Thyroid gland (tissue), 4 donors: Measurements from ENCODE around the gene TBC1D1.

Experiments
- POLR2A ChIP-seq, 2 donors: fragments of 450-650 bp; IDR thresholded peaks; one replicate each; pipeline ENCODE4 v1.6.1; 2017; ENCODE audit warnings: antibody characterized with exemption in 2 of 2, mild to moderate bottlenecking in 2 of 2, moderate library complexity in 1 of 2
- TF ChIP-seq, protein P1 (sequence below), 6 experiments: fragments of 200-600 bp in 3 of 6; fragments of 450-650 bp in 3 of 6; sonication (generic) in 3 of 6; IDR thresholded peaks; one replicate each; pipeline ENCODE4 v1.5.1; 2016 to 2019; ENCODE audit warnings: antibody characterized with exemption in 6 of 6, mild to moderate bottlenecking in 2 of 6, inconsistent platforms in 1 of 6, moderate library complexity in 1 of 6

DNA sequence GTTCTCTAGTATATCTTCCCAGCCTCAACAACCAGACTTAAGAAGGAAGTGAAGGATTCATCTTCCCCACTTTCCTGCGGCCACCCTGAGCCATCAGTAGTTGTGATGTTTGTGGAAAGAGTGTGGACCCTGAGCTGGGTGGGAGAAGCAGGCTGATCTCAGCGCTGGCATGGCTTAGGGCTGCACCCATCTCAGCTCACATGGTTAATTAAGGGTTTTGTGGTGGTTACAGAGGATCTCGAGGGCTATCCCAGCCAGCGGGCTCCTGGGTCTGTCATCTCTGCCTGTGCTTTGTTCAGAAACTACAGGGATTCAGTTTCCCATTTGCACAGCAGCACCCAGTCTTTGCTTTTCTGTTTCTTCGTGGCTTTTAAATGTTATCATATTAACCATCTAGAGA is 232.7 kb downstream of the TBC1D1 start:
- no peak for TF ChIP-seq POLR2A (IDR thresholded peaks at IDR 0.05)
- TF ChIP-seq, protein P1, sequence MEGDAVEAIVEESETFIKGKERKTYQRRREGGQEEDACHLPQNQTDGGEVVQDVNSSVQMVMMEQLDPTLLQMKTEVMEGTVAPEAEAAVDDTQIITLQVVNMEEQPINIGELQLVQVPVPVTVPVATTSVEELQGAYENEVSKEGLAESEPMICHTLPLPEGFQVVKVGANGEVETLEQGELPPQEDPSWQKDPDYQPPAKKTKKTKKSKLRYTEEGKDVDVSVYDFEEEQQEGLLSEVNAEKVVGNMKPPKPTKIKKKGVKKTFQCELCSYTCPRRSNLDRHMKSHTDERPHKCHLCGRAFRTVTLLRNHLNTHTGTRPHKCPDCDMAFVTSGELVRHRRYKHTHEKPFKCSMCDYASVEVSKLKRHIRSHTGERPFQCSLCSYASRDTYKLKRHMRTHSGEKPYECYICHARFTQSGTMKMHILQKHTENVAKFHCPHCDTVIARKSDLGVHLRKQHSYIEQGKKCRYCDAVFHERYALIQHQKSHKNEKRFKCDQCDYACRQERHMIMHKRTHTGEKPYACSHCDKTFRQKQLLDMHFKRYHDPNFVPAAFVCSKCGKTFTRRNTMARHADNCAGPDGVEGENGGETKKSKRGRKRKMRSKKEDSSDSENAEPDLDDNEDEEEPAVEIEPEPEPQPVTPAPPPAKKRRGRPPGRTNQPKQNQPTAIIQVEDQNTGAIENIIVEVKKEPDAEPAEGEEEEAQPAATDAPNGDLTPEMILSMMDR (IDR thresholded peaks at IDR 0.05): no peak
